ENCODE data around the gene ITPKA.

ITPKA gene

DNA sequence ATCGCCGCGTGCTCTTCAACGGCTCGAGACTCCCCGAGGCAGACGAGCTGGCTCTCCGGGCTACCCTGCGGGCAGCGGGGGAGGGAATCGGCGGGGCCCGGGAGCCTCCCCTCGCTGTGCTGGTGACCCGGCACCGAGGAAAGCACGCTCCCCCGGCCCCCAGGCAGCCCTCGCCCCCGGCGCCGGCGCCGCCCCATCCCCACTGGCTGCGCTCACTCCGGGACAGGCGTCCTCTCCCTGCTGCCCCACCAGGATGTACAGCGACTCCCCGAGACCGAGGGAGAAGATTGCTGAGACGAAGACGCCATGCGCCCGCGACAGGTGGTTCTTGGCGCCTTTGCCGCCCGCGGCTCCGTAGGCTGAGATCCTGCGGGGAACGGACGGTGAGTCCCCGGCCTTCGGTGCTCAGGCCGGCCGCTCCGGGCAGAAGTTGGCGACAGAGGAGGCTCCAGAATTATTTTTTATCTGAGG, 18.3 kb downstream of the ITPKA start:
- no peak for DNase-seq

GRCh38 chr15:41512512-41512939, 18.9 kb downstream of the ITPKA start:
- no peak for DNase-seq

DNA sequence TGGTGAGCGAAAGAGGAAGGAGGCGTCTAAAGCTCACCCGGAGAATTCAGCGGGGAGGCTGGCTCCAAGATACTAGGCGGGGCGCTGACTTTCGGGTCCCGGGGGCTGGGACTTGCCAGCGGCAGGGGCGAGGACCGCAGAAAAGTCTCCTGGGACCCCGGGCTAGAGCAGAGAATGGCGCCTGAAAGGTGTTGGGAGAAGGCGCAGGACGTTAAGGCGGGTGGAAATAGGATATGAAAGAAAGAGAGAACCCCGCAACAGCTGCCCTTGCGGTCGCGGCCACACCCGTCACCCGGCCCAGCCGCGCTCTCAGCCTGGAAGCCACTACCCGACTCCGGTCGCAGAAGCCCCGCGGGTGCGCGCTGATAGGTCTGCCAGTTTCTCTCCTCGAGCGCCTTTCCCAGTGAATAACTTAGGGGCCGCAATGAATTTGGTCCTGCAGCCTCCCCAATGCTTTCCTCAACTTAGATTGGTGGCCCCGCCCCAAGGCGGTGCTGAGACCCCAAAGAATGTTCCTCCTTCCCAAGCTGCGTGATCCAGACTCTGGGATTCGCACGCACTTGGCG, 19.3 kb downstream of the ITPKA start:
- no peak for DNase-seq

DNA sequence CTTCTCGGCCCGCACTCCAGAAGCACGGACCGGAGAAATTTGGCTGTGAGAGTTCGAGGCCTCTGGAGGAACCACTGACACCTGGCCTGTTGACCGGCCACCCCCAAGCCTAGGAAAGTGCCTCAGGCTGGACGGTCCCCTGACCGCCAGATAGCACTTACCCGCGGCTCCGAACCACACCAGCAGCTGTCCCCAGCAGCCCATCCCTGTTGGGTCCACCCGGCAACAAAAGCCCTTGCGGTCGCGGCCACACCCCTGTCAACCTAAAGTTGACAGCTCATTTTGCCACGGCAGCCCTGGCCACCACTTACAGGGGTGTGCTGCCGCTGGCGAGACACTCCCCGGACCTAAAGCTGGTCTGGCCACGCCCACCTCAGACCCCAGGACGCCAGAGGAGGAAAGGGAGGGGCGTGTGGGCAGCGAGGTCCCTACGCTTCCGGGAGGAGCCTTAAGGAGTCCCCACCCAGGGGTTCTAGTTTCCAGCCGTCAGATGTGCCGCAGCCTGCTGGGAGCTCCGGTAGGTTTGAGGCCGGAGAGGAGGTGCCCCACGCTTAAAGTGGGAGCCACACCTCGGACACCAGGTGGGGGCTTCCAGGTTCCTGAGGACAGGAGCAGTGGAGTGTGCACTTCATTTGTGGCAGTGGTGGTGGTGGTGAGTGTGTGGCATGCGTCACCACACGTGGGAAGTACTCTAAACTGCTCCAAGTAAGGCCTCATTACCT, 20.0 kb downstream of the ITPKA start, which contains the start of gene LTK:
Gene LTK, minus strand, starts transcription at position 322 of the 722 bp plus-strand sequence. Its CDS starts 118 bp downstream, at position 204.
- no peak for DNase-seq

GRCh38 chr15:41517895-41518449, 24.3 kb downstream of the ITPKA start:
- DNase-seq: no peak

DNA sequence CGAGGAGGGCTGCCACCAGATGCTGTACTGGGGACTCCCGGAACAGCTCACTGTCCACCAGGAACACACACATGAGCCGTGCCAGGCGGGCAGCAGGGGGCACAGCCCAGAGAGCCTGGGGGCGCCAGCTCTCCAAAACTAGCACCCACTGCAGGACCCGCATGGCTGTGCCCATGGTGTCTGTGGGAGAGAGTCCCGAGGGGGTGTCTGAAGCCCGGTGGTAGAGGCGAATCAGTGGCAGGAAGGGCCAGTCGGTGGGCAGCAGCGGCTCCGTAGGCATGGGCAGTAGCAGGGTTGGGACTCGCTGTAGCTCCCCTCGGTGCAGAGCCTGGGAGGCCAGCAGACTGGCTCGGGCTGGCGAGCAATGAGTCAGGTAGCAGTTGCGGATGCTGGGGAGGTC, 27.0 kb downstream of the ITPKA start:
- no peak for DNase-seq

GRCh38 chr15:41521614-41522013, 27.9 kb downstream of the ITPKA start:
- no peak for DNase-seq

DNA sequence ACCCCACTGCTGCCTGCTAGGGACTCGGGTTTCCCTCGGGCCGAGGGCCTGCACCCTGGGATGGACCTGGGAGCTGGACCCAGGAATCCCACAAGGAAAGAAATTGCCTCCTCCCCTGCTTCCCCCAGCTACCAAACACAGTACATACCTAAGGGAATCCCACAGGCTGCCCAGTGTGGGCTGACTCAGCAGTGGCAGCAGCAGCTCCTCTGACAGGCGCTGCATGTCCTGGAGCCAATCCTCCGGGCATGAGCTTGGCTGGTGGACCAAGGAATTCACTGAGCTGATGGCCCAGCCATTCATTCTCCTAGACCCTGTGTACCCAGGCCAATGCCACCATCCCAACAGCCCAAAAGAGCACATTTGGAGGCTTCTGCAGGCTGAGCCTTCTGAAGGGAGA, 29.4 kb downstream of the ITPKA start:
- no peak for DNase-seq

GRCh38 chr15:41530363-41530956, 36.8 kb downstream of the ITPKA start:
- DNase-seq: no peak

GRCh38 chr15:41535544-41535943, 41.9 kb downstream of the ITPKA start:
- no peak for DNase-seq

GRCh38 chr15:41536866-41537265, 43.2 kb downstream of the ITPKA start:
- no peak for DNase-seq

DNA sequence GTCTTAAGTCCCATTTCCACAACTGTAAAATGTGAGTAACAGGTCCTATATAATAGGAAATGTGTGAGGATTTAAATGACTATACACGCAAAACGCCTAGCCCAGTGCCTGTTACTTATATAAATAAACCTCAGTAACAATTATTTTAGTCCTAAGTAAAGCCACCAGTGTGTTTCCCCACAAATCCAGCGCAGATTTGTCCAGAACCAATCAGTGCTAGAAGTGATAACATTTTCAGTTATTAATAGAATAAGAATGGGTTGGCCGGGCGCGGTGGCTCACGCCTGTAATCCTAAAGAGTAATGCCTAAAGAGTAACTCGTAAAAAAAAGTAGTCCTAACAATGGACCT, 49.8 kb downstream of the ITPKA start:
- DNase-seq: no peak

DNA sequence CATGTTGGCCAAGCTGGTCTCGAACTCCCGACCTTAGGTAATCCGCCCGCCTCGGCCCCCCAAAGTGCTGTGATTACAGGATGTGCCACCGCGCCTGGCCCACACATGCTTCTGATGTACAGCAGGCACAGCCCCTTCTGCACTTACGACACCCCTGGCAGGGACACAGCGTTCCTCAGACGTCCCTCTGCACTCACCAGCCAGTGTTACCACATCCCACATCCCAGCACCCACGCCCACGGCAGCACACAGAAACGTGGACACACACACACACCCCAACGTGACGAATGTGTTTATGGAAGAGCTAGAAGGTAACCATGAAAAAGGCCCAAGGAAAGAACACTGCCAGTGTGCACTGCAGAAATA, 51.0 kb downstream of the ITPKA start:
- DNase-seq: no peak

GRCh38 chr15:41545218-41545617, 51.5 kb downstream of the ITPKA start:
- no peak for DNase-seq

DNA sequence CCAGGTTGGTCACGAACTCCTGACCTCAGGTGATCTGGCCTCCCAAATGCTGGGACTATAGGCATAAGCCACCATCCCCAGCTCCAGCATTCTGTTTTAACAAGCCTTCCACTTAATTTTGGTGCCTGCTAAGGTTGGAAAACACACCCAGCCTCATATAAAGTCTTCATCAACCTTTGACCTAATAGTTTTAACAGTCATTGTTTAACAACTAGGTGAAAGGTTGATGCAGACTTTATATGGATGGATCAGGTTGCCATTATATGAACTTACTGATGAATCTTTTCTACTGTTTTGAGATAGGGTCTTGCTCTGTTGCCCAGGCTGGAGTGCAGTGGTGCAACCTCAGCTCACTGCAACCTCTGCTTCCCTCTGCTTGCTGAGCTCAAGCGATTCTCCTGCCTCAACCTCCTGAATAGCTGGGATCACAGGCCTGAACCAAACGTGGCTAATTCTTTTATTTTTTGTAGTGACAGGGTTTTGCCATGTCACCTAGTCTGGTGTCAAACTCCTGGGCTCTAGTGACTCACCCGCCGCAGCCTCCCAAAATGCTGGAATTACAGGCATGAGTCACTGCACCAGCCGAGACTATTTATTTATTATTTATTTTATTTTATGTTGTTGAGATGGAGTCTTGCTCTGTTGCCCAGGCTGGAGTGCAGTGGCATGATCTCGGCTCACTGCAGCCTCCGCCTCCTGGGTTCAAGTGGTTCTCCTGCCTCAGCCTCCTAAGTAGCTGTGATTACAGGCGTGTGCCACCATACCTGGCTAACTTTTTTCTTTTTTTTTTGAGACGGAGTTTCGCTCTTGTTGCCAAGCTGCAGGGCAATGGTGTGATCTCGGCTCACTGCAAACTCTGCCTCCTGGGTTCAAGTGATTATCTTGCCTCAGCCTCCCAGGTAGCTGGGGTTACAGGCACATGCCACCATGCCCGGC, 53.4 kb downstream of the ITPKA start:
- DNase-seq: no peak

GRCh38 chr15:41550066-41550775, 56.5 kb downstream of the ITPKA start:
- no peak for DNase-seq
